SIG-M5 (cell line): ENCODE measurements around the gene RGS6.
"Not testable (repeated sequence)": the region's sequence is repeated elsewhere in the genome, so short reads cannot be mapped to it uniquely, and the experiment has no call there.

Source experiments
- DNase-seq: peaks from one replicate; lab custom pipeline; 2025; lab: John Stamatoyannopoulos, UW

RGS6 gene

DNA sequence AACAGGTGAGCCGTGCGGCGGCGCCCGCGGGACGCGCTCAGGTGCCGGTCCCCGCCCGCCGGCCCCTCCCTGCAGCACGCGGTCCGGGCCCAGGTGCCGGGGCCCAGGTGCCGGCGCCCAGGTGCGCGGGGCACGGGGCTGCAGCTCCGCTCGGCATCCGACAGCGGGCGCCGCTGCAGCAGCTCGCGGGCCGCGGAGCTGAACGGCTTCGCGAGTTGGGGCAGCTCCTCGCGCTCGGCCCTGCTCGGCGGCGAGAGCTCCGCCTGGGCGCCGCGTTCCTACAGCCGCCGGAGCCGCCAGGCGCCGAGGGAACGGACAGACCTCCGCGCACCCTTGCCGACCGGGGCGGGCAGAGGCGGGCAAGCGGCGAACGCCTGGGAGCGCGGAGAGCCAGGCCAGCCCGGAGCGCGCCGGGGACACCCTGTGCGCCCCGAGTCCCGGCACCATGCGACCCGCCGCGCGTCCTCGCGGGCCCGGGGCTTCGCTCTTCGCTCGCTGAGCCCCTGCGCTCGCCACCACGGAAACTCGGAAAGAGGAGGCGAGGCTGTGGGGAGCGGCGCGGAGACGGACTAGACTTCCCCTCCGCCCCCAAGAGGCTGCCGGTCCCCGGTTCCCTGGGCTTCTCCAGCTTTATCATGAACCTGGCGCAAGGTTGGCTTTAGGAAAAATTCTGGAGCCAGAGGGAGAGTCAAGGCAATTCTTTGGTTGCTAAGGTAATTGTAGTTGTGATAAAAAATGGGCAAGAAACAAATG lies at the start of gene RGS6:
RGS6 (plus strand) TSS at position 201 of the 753 bp plus-strand sequence.
- DNase-seq = no peak

DNA sequence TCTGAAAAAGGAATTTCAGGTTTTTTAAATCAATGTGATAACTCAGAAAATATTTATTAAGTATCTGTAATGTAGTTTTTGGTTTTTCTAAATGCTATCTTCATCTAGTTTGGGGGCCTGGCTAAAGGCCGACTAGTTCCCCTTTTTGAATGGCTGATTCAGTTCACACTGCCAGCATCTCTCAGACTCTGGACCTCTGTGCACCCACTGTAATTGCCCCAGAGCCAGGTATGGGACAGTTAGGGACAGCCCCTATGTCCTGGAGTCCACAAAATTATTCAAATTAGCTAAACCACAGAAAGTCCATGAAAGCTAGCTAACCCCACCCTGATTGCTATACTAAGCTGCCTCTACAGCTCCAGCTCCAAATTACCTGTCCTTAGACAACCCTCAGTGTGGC lies 49.1 kb upstream of the RGS6 start:
- DNase-seq = no peak

DNA sequence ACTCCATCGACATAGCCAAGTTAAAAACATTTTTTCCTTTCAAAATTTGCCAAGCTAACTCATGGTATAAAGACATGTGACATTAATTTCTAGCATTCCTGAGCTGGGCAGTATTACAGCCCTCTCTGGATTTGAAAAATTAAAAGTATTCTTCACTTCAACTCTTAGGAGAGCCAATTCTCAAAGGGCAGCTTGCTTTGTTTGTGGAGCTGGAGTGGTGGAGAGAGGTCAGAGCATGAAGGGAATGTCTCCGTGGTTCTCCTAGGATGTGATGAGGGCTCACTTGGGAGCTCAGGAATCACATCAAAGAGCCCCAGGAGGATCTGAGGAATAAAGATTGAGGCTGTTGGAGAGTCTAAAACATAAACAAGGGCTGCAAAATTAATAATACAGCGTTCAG lies 46.9 kb upstream of the RGS6 start:
- no peak for DNase-seq

DNA sequence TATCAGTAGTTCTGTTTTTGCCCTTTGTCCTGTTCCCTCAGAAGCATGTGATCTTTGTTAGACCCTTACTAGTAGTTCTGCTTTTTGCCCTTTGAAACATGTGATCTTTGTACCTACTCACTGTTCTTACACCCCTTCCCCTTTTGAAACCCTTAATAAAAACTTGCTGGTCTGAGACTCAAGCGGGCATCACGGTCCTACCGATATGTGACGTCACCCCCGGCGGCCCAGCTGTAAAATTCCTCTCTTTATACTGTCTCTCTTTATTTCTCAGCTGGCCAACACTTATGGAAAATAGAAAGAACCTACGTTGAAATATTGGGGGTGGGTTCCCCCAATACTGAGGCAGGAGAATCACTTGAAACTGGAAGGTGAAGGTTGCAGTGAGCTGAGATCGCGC lies 44.4 kb upstream of the RGS6 start:
- not testable (repeated sequence) for DNase-seq

DNA sequence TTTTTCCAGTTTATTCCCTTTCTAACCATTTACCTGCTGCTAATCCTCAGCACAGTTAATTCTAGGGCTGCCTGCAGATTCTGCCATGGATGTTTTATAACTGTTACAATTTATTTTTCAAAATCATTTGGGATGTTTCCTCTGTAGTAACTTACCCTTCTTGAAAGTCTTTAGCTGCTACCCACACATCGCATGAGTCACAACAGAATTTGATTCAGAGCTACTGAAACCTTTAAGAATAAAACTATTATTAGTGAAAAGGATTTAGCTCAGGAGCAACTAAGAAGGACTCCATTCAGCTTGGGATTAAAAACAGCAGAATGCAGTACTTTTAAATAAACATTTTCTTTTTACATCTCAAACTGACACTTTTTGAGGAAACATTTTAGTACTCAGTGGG lies 41.7 kb upstream of the RGS6 start:
- DNase-seq = no peak

DNA sequence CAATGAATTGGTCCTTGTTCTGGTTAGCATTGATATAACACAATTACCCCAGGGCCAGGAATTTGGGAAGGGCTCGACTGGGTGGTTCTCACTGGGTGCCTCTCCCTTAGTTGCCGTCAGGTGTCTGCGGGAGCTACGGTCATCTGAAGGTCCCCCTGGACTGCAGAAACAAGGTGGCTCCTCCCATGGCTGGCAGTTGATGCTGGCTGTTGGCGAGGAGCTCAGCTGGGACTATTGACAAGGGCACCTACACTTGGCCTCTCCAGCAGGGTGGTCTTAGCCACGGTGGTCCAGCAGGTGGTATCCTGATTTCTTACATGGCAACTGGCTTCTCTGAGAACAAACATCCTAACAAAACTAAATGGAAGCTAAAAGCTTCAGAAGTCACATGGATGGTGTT lies 41.0 kb upstream of the RGS6 start:
- DNase-seq = no peak

DNA sequence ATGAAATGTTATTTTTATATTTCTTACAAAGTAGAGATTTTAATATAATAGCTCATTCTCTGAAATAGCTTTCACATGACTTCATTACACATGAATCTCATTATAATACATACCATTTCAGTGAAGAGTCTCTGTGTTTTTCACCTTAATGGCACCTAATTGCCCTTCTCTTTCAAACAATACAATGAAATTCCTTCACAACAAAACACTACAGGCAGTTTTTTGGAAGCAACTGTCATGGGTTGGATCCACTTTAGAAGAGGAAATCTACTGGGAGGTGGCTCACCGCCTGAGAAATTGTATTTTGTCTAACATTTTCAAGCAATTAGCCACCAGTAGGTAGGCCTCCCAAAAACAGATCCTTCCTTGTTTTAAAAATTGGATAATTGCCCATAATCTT lies 40.3 kb upstream of the RGS6 start:
- DNase-seq = no peak

DNA sequence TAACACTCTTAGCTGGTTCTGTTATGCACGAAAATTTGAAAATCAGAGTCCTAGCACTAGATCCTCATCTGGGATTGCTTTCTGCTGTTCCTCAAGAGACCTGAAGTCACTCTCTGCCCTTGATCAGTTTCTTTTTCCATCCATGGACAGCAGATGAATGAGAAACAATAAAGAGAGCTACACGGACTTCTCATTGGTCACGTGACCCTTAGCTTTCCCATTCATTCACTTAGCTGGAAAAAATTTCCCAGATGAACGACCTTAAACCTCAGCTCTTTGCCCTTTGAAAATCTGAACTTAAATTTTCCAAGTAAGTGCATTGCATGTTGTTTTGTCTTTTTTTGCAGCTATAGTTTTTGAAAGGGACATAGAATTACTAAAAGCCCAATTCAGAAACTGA lies 27.2 kb upstream of the RGS6 start:
- no peak for DNase-seq

DNA sequence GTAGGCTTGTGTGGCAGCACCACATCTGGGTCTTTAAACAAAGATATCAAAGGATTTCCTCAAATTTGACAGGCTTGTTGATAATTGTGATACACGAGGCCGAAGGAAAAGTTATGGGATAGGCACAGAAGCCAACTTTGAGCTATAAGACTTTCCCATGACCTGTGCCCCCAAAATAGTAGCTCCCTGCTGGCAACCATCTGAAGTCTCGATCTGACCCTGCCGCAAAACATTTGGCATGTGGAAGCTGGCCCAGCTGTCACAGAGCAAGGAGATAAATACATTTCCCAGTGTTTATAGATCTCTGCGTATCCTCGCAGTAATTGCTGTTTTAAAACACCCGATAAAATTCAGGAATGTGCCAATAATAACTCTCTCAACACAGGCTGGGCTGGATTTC lies 26.4 kb upstream of the RGS6 start:
- DNase-seq = no peak

DNA sequence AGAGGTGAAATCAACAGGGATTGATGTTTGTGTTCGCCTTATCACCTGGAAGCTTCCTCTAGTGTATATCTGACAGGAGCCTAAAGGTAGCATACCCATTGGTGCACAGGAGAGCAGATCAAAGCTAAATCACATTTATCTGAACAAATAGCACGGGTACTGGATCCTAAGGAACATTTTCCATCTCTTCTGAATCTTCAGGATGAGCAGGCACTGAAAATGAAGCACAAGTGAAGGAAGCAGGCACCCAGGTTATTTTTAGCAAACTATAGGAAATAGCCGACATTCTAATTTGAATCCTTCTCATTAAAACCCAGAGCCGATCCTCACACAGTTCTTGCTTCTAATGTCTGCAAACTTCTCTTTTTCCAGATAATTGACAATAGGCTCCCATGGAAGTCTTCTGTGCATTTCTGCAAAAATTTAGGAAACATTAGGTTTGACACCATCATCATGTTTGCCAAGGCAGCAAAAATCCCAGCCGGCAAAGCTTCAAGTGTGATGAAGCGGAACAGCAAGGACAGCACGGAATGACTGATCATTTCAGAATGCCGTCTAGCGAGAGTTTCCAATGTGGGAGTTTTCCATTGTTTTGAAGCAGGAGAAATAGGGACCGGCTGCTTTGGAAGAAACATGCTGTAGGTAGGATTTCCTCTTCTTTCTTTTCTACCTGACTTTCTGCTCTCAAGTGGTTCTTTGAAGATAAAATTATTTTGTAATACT lies 24.3 kb upstream of the RGS6 start:
- DNase-seq = no peak

DNA sequence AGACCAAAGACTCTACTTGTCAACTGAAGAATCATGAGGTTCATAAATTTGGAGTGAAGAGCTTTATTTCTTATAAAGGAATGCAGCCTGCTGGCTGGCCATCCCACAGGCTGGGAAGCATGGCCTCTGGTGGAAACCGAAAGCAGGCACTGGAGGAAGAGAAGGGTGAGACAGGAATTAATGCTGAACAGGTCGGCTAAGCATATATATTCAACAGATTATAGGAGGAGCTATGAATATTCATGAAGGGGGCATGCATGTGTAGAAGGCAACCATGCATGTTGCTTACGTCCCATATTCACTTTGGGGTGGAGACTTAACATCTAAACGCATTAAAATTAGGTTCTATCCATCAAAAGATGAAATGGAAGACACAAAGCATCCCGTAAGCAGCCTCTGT lies 20.6 kb upstream of the RGS6 start:
- no peak for DNase-seq

DNA sequence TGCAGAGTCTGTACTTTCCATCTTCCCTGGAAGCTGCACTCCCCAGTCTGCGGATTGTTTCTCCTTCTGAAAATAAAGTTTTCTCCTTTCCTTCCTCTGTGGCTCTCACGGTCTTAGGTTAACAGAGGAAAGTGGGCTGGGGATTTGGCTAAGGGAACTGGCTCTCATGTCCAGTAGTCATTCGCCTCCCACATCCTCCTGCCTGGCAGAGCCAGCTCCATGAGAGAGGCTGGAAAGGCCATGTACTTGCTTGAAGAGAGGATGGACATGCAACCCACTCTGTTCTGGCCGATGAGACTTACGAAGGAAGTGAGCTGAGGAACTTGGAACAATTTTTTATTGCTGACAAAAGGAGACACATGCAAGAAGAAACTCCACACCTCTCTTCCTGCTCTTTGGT lies 18.9 kb upstream of the RGS6 start:
- no peak for DNase-seq

DNA sequence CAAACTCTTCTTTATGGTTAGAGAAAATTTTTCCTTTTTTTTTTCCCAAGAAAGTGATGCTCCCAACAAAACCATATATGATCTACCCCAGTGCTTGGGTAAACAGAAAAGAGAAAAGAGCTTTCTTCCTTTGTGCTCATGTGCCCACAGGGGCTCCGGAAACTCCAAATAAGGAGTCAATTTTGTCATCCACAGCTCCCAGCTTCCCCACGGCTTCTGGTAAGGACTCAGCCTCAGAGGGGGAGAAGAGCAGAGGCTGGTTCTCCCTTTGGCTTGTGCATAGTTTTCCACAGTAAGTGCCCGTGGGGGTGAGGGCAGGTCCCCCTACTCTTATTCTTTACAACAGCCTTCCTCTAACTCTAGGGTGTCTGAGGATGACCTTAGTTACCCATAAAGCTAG lies 13.3 kb upstream of the RGS6 start:
- DNase-seq = no peak

DNA sequence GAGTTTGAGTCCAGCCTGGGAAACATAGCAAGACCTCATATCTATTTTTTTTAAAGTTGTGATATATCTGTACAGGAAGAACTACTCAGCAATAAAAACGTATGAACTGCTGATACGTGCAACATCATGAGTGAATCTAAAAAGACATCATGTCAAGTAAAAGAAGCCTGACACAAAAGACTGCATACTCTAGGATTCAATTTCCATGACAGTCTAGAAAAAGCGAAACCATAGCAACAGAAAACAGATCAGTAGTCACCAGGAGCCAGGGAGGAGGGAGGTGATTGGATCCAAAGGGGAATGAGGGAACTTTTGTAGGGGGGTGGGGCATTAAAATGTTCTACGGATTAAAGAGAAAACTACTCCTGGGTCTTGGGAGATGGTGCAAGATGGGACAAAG lies 8.7 kb upstream of the RGS6 start:
- DNase-seq = no peak

DNA sequence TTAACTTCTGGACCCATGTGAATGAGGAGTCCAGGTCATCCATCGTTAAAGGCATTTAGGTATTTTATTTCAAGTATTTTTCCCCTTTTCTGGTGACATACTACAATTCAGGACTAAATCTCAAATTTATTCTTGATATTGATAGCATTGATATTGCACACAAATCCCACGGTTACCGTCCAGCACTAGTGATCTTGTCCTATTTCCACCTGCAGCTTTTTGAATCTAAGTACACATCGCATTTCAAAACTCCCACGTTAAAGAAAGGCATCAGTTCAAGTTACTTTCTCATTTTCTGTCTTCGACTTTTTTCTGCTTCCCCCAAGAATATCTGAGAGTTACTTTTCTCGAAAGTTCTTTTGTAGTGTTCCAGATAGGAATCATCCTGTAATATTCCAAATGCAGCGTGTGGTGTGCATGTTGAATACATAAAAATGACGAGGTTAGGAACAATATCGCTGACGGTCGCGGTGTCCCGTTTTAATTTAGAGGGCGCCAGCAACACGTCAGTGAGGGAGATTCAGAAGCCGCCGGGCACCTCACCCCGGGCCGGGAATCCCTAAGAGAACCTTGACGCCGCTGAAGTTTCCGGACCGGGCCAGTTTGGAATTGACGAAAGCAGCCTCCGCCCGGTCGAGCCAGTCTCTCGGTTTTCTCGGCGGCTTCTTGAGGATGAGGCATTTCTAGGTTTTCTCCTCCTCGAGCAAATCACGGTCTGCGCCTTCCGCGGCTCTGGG lies 569 bp upstream of the RGS6 start:
- DNase-seq = no peak

DNA sequence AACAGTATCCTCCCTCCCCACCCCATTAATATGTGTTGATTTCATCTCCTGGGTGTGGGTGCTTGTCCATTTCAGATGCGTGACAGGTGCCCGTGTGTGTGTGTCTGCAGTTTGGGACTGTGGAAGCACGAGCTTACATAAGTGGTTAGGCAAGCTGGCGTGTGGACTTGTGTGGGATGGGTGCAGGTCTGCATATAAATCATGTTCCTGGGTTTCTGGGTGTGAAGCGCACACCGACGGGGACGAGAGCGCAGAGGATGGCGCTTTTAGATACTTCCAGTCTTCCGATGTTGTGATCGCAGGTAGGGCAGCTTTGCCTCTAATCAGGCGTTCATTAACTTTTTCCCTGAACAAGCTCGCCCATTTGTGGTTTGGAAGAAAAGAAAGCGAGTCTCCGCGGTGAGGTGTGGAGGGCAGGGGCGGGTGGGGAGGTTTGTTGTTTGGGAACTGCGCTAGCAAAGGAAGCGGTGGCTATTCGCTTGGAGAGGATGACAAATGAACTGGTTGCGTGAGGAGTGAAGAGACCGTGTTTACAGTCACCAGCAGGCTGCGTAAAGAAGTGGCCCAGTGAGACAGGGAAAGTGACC lies 865 bp downstream of the RGS6 start:
- no peak for DNase-seq

DNA sequence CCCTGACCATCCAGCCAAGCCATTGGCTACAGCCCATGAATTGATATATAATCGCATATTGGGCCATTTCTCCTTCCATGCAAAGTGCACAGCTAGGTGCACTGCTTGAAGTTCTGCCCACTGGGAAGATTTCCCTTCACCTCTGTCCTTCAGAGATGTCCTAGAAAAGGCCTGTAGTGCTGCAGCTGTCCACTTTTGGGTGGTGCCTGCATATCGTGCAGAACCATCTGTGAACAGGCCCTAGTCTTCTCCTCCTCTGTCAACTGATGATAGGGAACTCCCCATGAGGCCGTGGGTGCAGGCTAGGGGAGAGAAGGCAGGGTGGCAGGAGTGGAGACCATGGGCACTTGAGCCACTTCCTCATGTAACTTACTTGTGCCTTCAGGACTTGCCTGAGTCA lies 6.0 kb downstream of the RGS6 start:
- not testable (repeated sequence) for DNase-seq

DNA sequence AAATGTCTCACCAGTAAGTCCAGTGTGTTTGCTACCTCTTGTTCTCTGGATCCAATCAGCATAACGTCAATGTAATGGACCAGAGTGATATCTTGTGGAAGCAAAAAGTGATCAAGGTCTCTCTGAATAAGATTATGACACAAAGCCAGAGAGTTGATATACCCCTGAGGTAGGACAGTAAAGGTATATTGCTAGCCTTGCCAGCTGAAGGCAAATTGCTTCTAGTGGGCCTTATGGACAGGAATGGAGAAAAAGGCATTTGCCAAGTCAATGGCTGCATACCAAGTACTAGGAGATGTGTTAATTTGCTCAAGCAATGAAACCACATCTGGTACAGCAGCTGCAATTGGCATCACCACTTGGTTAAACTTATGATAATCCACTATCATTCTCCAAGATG lies 7.1 kb downstream of the RGS6 start:
- not testable (repeated sequence) for DNase-seq

DNA sequence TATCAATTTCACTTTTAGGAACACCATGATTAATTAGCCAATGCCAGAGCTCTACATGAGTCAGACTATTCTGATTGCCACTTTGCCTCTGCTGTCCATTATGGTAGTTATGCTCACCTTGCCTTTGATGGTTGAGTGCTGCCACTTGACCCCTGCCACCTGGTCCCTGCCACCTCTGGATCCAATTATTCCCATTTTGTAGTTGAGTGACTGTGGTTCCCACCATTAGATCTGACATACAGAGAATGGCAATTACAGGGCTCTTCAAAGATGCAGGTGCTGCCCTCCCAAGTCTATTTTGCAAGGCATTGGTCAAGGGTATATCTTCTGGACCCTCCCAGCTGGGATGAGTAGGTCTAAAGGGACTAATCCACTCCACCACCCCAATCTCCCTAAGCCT lies 8.3 kb downstream of the RGS6 start:
- DNase-seq = not testable (repeated sequence)

DNA sequence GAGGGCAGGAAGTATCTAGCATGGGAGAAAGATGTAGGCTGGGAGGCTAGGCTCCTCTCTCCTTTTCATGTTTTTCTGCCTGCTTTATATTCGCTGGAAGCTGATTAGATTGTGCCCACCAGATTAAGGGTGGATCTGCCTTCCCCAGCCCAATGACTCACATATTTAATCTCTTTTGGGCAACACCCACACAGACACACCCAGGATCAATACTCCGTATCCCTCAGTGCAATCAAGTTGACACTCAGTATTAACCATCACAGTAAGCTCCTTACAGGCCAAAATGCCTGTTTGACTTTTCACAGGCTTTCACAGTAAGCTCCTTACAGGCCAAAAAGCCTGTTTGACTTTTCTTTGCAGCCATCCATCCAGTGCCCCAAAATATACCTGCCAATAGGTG lies 9.4 kb downstream of the RGS6 start:
- DNase-seq = not testable (repeated sequence)

DNA sequence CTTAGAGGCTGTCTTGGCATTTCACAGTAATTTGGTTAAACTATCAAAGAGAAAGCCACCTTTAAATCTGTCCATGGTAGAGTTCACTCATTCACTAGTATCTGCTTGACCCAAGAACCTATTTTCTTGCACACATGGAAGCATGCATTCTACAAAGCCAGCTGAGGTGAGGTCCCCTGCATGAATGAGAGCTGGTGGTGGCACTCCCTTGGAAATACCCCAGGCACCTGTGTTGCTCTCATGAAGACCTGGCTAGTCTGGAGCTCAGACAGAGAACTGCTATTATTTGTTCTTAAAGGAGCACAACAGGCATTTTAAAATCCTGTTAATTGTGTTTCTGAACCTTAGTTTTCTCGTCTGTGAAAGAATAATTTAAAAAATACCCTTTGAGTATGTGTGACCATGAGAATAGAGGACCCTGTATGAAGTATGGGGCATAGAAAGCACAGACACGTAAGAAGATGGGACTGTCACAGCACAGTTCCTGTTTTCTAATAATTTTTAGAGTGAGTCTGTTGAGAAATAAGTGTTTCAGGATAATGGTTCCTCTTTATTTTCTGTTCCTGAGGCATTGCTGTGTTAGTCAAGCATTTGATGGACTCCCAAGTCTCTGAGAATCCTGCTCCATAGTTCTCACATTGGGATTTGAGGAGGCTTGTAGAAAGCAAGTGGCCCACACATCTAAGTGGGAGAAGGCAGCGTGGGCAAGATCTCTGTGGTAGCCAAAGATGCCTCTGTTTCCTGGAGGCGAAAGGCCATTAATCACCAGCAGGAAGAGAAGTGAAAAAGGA lies 10.9 kb downstream of the RGS6 start:
- no peak for DNase-seq

DNA sequence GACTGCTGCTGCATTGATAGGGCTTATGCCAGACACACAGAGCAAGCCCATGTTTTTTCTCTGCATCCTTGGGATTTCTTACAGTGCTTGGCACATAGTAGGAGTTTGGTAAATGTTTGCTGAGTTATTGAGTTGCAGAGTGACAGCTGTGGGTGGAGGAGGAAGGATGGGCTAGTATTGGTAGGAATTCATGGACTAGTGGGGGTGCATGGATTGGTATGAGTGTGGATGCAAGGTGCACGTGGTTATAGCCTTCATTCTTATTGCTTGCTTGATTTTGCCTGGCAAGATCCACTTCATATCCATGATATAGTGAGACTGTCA lies 11.4 kb downstream of the RGS6 start:
- DNase-seq = no peak
